Spleen (tissue), 11 donors: ENCODE data around the gene TRIM77. TPM values are rescaled to one million over a fixed set of nuclear protein-coding genes. Genes with fewer than 3 reads are reported as not detected.
"Not testable (repeated sequence)": the region's sequence is repeated elsewhere in the genome, so short reads cannot be mapped to it uniquely, and the experiment has no call there.

ENCODE experiments used
- DNase-seq: peaks from one replicate; pipeline ENCODE4 v3.0.0-alpha.2; 2020
- H3K27ac ChIP-seq, 8 donors: fragments of 200-600 bp; sonication (generic) in 7 of 8; 1 replicate in 4 of 8; 2 replicates in 4 of 8; pipeline versions ENCODE4 v1.5.0 to v1.8.0; 2016 to 2021; ENCODE audit warnings: inconsistent platforms in 4 of 8, mild to moderate bottlenecking in 4 of 8, moderate library complexity in 1 of 8
- H3K27me3 ChIP-seq, 7 donors: fragments of 200-600 bp; sonication (generic) in 6 of 7; replicated peaks in 1 of 7; 1 replicate in 4 of 7; 2 replicates in 3 of 7; pipeline versions ENCODE4 v1.5.0 to v1.8.0; 2016 to 2021; ENCODE audit warnings: inconsistent platforms in 3 of 7, mild to moderate bottlenecking in 1 of 7
- H3K36me3 ChIP-seq, 6 donors: fragments of 200-600 bp; sonication (generic) in 5 of 6; 1 replicate in 4 of 6; 2 replicates in 2 of 6; pipeline versions ENCODE4 v1.5.0 to v1.8.0; 2016 to 2021; ENCODE audit warnings: inconsistent platforms in 2 of 6
- H3K4me1 ChIP-seq, 6 donors: fragments of 200-600 bp; sonication (generic) in 5 of 6; 1 replicate in 3 of 6; 2 replicates in 3 of 6; pipeline versions ENCODE4 v1.5.0 to v1.8.0; 2016 to 2021; ENCODE audit warnings: inconsistent platforms in 3 of 6
- H3K4me3 ChIP-seq, 8 donors: fragments of 200-600 bp; sonication (generic) in 7 of 8; 1 replicate in 4 of 8; 2 replicates in 4 of 8; pipeline versions ENCODE4 v1.5.0 to v1.8.0; 2016 to 2021; ENCODE audit warnings: inconsistent platforms in 4 of 8, mild to moderate bottlenecking in 4 of 8, moderate library complexity in 2 of 8
- H3K9me3 ChIP-seq, 8 donors: fragments of 200-600 bp; sonication (generic) in 7 of 8; 1 replicate in 4 of 8; 2 replicates in 4 of 8; pipeline versions ENCODE4 v1.5.0 to v1.8.0; 2016 to 2021; ENCODE audit warnings: inconsistent platforms in 4 of 8
- CTCF ChIP-seq, 11 experiments: fragments of 200-600 bp in 7 of 11; fragments of 450-650 bp in 4 of 11; sonication (generic) in 4 of 11; IDR thresholded peaks in 8 of 11; conservative IDR thresholded peaks in 3 of 11; 1 replicate in 7 of 11; 2 replicates in 4 of 11; pipeline versions ENCODE4 v1.4.0 to v1.8.0; 2016 to 2021; ENCODE audit warnings: antibody characterized with exemption in 11 of 11, inconsistent platforms in 4 of 11, mild to moderate bottlenecking in 1 of 11
- POLR2A ChIP-seq, 3 donors: fragments of 450-650 bp; IDR thresholded peaks; one replicate each; pipeline ENCODE4 v1.5.1; 2017; ENCODE audit warnings: antibody characterized with exemption in 3 of 3, mild to moderate bottlenecking in 1 of 3
- POLR2AphosphoS5 ChIP-seq, 3 donors: sonication (generic); formaldehyde crosslinking; IDR thresholded peaks; one replicate each; pipeline ENCODE4 v1.5.1; 2017; ENCODE audit warnings: antibody characterized with exemption in 3 of 3
- WGBS, 5 donors: extraction: QIAGEN DNeasy Blood & Tissue Kit in 3 of 5; methylation state at CpG; one replicate each; pipeline versions ENCODE4 v1.1.5 to v1.1.7; 2013 to 2018; 5-methylcytosine and 5-hydroxymethylcytosine counted together
- intact Hi-C: fragments of 100-400 bp; cut with DNase I; formaldehyde crosslinking; loops from one replicate; pipeline ENCODE4 v1.15.0; 2023; ENCODE audit warnings: low total_unique reads
- polyA plus RNA-seq, 3 donors: library from polyadenylated mRNA; stranded (reverse); fragments of 200-250 nt; gene quantifications; one replicate each; pipeline ENCODE4 v1.2.1, GENCODE V29; 2013
- total RNA-seq, 7 donors: library from RNA; depleted of rRNA in 3 of 7; stranded (reverse); fragments of >200 nt in 3 of 7; fragmentation: NEBNext Ultra II Directional in 4 of 7; extraction: Animal tissue kit (Norgen Biotek cat#: 25700) in 4 of 7; gene quantifications; one replicate each; pipeline versions ENCODE4 v1.1.0 to v1.2.1, GENCODE V29; 2016 to 2021
- donor health status: healthy with polysubstance abuse.
- donor health status: DM: no; HTN: no; CAD: no; lungs with moderate emphysema.
- donor health status: DM: no; HTN: no; CAD: no.
- donor health status: Bipolar disorder and iron deficiency.
- donor health status: healthy.
- donor health status: DM: no; HTN: no; CAD: no.
- donor health status: DM: yes; HTN: yes; CAD: no.

The TRIM77 gene
- total and polyA plus RNA-seq, 10 donors = not detected

GRCh38 chr11:89724866-89725498 lies 14.9 kb downstream of the TRIM77 start:
- H3K27ac ChIP-seq, H3K27me3 ChIP-seq, H3K4me3 ChIP-seq, H3K36me3 ChIP-seq, H3K9me3 ChIP-seq, DNase-seq, intact Hi-C loops, H3K4me1 ChIP-seq: not testable (repeated sequence)
- WGBS, 5 donors = 72 to 87% (median 78%) methylated on average over 2 of the region's 2 CpGs

GRCh38 chr11:89730215-89730614 lies 20.1 kb downstream of the TRIM77 start:
- H3K4me1 ChIP-seq, H3K9me3 ChIP-seq, H3K36me3 ChIP-seq, DNase-seq, H3K27me3 ChIP-seq, H3K4me3 ChIP-seq, H3K27ac ChIP-seq, intact Hi-C loops: not testable (repeated sequence)
- WGBS, 5 donors = 89 to 96% (median 90%) methylated on average over 13 to 23 of the region's 23 CpGs

- Histone ChIP-seq H3K4me3 (no peak overlapping the region), H3K9me3 (no peaks in the 10 kb centered on the region), H3K4me1 (no peaks in the 10 kb centered on the region), H3K27me3 (no peaks in the 10 kb centered on the region), H3K36me3 (no peaks in the 10 kb centered on the region), H3K27ac (no peak overlapping the region)
- TF ChIP-seq POLR2AphosphoS5 (IDR thresholded peaks at IDR 0.05) (no peak), CTCF (IDR thresholded peaks at IDR 0.05 in 8 of 11, conservative IDR thresholded peaks at IDR 0.05 in 3 of 11) (no peak), POLR2A (IDR thresholded peaks at IDR 0.05) (no peak)
- intact Hi-C loops = no loop called here
- DNase-seq = no peak
- WGBS, 5 donors = 36 to 57% (median 53%) methylated on average over 1 of the region's 1 CpG
Measured at GRCh38 chr11:89736566-89736965, 26.5 kb downstream of the TRIM77 start.

GRCh38 chr11:89737116-89737515 lies 27.0 kb downstream of the TRIM77 start:
- Histone ChIP-seq H3K27ac (no peak overlapping the region), H3K4me1 (no peaks in the 10 kb centered on the region), H3K9me3 (no peaks in the 10 kb centered on the region), H3K27me3 (no peaks in the 10 kb centered on the region), H3K36me3 (no peaks in the 10 kb centered on the region), H3K4me3 (no peak overlapping the region)
- 86 to 97% (median 89%) methylated on average over 3 of the region's 3 CpGs for WGBS, 5 donors
- intact Hi-C loops = no loop called here
- no peak for DNase-seq
- TF ChIP-seq CTCF (IDR thresholded peaks at IDR 0.05 in 8 of 11, conservative IDR thresholded peaks at IDR 0.05 in 3 of 11) = no peak
- no peak for TF ChIP-seq POLR2A (IDR thresholded peaks at IDR 0.05)
- TF ChIP-seq POLR2AphosphoS5 (IDR thresholded peaks at IDR 0.05) = no peak

- H3K27me3 ChIP-seq, H3K4me1 ChIP-seq, intact Hi-C loops, H3K4me3 ChIP-seq, DNase-seq, H3K36me3 ChIP-seq, H3K27ac ChIP-seq, H3K9me3 ChIP-seq: not testable (repeated sequence)
- WGBS, 5 donors = 81 to 92% (median 87%) methylated on average over 7 of the region's 7 CpGs
Measured at GRCh38 chr11:89741406-89741805, 31.3 kb downstream of the TRIM77 start.

GRCh38 chr11:89744158-89744557 lies 34.1 kb downstream of the TRIM77 start:
- H3K9me3 ChIP-seq, H3K4me1 ChIP-seq, H3K27me3 ChIP-seq, H3K27ac ChIP-seq, DNase-seq, H3K36me3 ChIP-seq, intact Hi-C loops, H3K4me3 ChIP-seq: not testable (repeated sequence)
- WGBS, 5 donors = 90 to 96% (median 93%) methylated on average over 25 to 28 of the region's 28 CpGs

GRCh38 chr11:89750822-89751221 lies 40.7 kb downstream of the TRIM77 start:
- H3K9me3 ChIP-seq, H3K36me3 ChIP-seq, H3K27me3 ChIP-seq, H3K4me3 ChIP-seq, intact Hi-C loops, DNase-seq, H3K27ac ChIP-seq, H3K4me1 ChIP-seq: not testable (repeated sequence)
